Right lung (tissue), 5 donors: ENCODE data around the gene GJA1. TPM values are rescaled to one million over a fixed set of nuclear protein-coding genes. Genes with fewer than 3 reads are reported as not detected.
A peak's percentile ranks its signal among the peaks of the same experiment; 100 is the strongest.
"Not testable (repeated sequence)": the region's sequence is repeated elsewhere in the genome, so short reads cannot be mapped to it uniquely, and the experiment has no call there.

Source experiments
- DNase-seq, 2 donors: peaks; one replicate each; pipeline ENCODE4 v3.0.0-alpha.2; 2013
- polyA plus RNA-seq, 5 donors: library from polyadenylated mRNA; unstranded; fragments of 120-200 nt; gene quantifications; one replicate each; pipeline versions ENCODE4 v1.2.1 to v1.2.3, GENCODE V29; 2013; ENCODE audit warnings: inconsistent platforms in 1 of 5, low replicate concordance in 1 of 5; ENCODE audit not compliant: insufficient read length in 5 of 5, insufficient read depth in 1 of 5

Gene GJA1
- polyA plus RNA-seq, 5 donors = 95.5 to 138 (median 122) TPM

- no peak for DNase-seq
These were observed 920 bp downstream of the GJA1 start for GRCh38 chr6:121436274-121436857.

- DNase-seq = peak; percentile 68 to 69
These were observed 1.8 kb downstream of the GJA1 start for GRCh38 chr6:121436960-121437850.

GRCh38 chr6:121437851-121438651 is 2.6 kb downstream of the GJA1 start:
- peak in 1 of 2 donors; percentile 40 for DNase-seq

- no peak for DNase-seq
These were observed 3.4 kb downstream of the GJA1 start for GRCh38 chr6:121438869-121439268.

GRCh38 chr6:121439475-121439874 is 4.0 kb downstream of the GJA1 start:
- DNase-seq = no peak

- DNase-seq = no peak
These were observed 4.5 kb downstream of the GJA1 start for GRCh38 chr6:121439926-121440325.

- DNase-seq = no peak
These were observed 6.0 kb downstream of the GJA1 start for GRCh38 chr6:121441477-121441876.

GRCh38 chr6:121442576-121442975 is 7.1 kb downstream of the GJA1 start:
- no peak for DNase-seq

GRCh38 chr6:121443971-121444541 is 8.6 kb downstream of the GJA1 start:
- no peak for DNase-seq

GRCh38 chr6:121446705-121447104 is 11.3 kb downstream of the GJA1 start:
- DNase-seq = not testable (repeated sequence)

- not testable (repeated sequence) for DNase-seq
These were observed 12.3 kb downstream of the GJA1 start for GRCh38 chr6:121447746-121448145.

GRCh38 chr6:121448528-121448927 is 13.1 kb downstream of the GJA1 start:
- not testable (repeated sequence) for DNase-seq

- no peak for DNase-seq
These were observed 13.9 kb downstream of the GJA1 start for GRCh38 chr6:121449331-121449730.

GRCh38 chr6:121450242-121450641 is 14.8 kb downstream of the GJA1 start:
- no peak for DNase-seq

GRCh38 chr6:121451250-121451649 is 15.8 kb downstream of the GJA1 start:
- no peak for DNase-seq

GRCh38 chr6:121453191-121453590 is 17.7 kb downstream of the GJA1 start:
- no peak for DNase-seq

- DNase-seq = no peak
These were observed 24.7 kb downstream of the GJA1 start for GRCh38 chr6:121460170-121460569.

- DNase-seq = no peak
These were observed 27.6 kb downstream of the GJA1 start for GRCh38 chr6:121463087-121463486.

GRCh38 chr6:121465101-121465500 is 29.7 kb downstream of the GJA1 start:
- DNase-seq = no peak

GRCh38 chr6:121479486-121480098 is 44.1 kb downstream of the GJA1 start:
- no peak for DNase-seq

GRCh38 chr6:121480099-121480713 is 44.8 kb downstream of the GJA1 start:
- no peak for DNase-seq
